ENCODE measurements around the gene PANK4.

DNA sequence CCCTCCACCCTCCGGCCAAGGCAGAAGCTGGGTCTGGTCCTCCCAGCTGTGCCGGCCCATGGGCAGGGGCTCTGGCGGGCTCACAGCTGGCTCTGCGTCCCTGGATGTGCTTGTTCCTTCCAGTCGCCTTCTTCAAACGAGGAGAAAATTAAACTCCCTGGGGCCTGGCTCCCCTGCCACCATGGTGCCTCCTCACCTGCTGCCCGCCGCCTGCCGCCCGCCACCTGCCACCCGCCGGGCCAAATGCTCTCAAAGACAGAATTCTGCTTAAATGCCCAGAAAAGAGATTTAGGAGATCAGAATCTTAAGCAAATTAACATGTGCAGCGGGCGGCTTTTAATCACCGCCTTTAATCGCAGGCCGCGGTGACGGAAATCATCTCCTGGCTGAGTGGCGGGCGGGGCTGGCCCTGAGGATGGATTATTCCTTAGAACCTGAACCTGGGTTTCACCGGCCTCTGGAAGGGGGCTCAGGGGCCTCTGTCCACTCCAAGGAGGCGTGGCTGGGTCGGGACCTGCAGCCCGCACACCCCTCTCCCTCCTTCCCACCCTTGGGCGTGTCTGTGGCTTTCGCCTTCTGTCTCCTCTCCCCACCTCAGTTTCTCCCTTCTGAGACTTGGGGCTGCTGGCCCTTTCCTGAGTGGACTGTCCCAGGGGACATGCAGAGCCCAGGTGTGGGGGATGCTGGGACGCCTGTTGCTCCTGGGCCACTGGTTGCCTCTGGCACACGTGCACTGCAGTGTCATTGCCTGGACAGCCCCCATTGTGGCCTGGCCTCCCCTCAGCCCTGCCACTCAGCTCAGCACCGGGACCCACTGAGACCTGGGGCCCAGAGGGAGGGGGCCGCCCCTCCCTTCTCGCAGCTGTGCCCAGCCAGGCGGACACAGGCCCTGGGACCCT is 60.8 kb downstream of the PANK4 start:
- TF ChIP-seq, protein P1, sequence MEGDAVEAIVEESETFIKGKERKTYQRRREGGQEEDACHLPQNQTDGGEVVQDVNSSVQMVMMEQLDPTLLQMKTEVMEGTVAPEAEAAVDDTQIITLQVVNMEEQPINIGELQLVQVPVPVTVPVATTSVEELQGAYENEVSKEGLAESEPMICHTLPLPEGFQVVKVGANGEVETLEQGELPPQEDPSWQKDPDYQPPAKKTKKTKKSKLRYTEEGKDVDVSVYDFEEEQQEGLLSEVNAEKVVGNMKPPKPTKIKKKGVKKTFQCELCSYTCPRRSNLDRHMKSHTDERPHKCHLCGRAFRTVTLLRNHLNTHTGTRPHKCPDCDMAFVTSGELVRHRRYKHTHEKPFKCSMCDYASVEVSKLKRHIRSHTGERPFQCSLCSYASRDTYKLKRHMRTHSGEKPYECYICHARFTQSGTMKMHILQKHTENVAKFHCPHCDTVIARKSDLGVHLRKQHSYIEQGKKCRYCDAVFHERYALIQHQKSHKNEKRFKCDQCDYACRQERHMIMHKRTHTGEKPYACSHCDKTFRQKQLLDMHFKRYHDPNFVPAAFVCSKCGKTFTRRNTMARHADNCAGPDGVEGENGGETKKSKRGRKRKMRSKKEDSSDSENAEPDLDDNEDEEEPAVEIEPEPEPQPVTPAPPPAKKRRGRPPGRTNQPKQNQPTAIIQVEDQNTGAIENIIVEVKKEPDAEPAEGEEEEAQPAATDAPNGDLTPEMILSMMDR (conservative IDR thresholded peaks at IDR 0.05) = no peak
- no peak for TF ChIP-seq ZFX (IDR thresholded peaks at IDR 0.05)

Data from C4-2B (cell line).